ENCODE data around the gene ADGRL3. TPM values are rescaled to one million over a fixed set of nuclear protein-coding genes. Genes with fewer than 3 reads are reported as not detected.
"Not testable (repeated sequence)": the region's sequence is repeated elsewhere in the genome, so short reads cannot be mapped to it uniquely, and the experiment has no call there.

ADGRL3 gene
- total RNA-seq, 3 donors from 2014 or later, result 4.3 to 10.8 (median 4.3) TPM

DNA sequence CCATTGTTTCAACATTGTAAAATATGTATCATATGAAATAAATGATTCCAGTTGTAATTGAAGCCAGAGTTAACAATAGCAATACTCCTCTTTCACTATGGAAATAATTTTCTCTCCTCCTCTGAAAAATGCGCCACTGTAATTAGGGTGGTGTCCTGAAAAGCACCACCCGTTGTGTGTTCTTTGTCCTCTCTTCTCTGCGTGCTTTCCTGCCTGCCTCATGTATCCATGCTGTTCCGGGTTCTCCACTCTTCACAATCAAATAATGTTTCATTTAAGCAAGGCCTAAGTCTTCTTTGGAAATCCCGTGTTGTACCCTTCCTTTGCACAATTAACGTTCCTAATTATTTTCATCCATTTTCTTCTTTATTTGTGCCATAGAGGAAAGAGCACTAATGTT lies 293.3 kb downstream of the ADGRL3 start:
- Histone ChIP-seq H3K9me3 (no peaks in the 10 kb centered on the region), H3K4me1 (ENCODE audit: low read depth) (no peaks in the 10 kb centered on the region), H3K36me3 (ENCODE audit: low read depth) (no peaks in the 10 kb centered on the region), H3K4me3 (no peak overlapping the region)
- TF ChIP-seq, protein P1, sequence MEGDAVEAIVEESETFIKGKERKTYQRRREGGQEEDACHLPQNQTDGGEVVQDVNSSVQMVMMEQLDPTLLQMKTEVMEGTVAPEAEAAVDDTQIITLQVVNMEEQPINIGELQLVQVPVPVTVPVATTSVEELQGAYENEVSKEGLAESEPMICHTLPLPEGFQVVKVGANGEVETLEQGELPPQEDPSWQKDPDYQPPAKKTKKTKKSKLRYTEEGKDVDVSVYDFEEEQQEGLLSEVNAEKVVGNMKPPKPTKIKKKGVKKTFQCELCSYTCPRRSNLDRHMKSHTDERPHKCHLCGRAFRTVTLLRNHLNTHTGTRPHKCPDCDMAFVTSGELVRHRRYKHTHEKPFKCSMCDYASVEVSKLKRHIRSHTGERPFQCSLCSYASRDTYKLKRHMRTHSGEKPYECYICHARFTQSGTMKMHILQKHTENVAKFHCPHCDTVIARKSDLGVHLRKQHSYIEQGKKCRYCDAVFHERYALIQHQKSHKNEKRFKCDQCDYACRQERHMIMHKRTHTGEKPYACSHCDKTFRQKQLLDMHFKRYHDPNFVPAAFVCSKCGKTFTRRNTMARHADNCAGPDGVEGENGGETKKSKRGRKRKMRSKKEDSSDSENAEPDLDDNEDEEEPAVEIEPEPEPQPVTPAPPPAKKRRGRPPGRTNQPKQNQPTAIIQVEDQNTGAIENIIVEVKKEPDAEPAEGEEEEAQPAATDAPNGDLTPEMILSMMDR (IDR thresholded peaks at IDR 0.05), result no peak
- intact Hi-C loops (cut with DNase I, micrococcal nuclease), result no loop called here
- ATAC-seq, result no peak
- DNase-seq, result no peak

DNA sequence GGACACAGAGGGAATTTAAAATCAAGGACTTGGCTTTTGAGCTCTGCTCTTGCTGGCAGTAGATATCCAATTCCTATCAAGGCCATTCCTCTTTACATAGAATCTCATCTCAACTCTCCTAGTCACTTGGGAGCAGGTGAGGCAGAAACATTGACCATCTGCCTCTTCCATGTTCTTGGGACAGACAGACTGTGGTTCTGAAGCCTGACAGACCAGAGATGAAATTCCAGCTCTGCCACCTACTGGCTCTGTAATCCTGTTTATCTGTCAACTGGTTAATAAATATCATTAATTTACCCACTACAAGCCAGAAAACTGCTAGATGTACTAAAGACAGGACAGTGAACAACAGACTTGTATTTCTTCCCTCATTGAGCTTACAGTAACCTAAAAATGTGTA lies 300.8 kb downstream of the ADGRL3 start:
- H3K4me1 ChIP-seq (ENCODE audit: low read depth), result no peaks in the 10 kb centered on the region
- TF ChIP-seq, protein P1 (IDR thresholded peaks at IDR 0.05), result no peak
- H3K4me3 ChIP-seq, result no peak overlapping the region
- no peaks in the 10 kb centered on the region for H3K36me3 ChIP-seq (ENCODE audit: low read depth)
- intact Hi-C loops (cut with DNase I, micrococcal nuclease), result no loop called here
- ATAC-seq (no peak), DNase-seq (no peak)
- no peaks in the 10 kb centered on the region for H3K9me3 ChIP-seq

DNA sequence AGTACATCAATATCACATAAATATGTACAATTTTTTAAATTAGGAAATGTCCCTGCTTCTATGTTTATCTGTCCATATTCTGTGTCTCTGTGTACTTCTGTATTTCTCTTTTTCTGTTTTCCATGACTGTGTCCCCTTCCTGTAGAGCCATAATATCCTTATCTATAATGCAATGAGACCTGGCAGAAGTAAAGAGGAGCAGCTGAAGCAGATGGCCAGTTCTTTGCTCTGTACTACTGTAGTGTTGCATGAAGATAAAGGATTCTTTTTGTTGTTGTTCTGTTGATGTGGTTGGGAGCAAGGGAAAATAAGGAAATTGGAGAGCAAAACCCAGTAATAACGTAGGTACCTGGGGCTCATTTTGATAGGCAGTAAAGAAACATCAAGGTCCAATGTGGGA lies 301.7 kb downstream of the ADGRL3 start:
- no peak for ATAC-seq
- DNase-seq, result no peak
- no peaks in the 10 kb centered on the region for H3K4me1 ChIP-seq (ENCODE audit: low read depth)
- no peak overlapping the region for H3K4me3 ChIP-seq
- TF ChIP-seq, protein P1 (IDR thresholded peaks at IDR 0.05), result no peak
- intact Hi-C loops (cut with DNase I, micrococcal nuclease), result no loop called here
- H3K9me3 ChIP-seq, result no peaks in the 10 kb centered on the region
- H3K36me3 ChIP-seq (ENCODE audit: low read depth), result no peaks in the 10 kb centered on the region

DNA sequence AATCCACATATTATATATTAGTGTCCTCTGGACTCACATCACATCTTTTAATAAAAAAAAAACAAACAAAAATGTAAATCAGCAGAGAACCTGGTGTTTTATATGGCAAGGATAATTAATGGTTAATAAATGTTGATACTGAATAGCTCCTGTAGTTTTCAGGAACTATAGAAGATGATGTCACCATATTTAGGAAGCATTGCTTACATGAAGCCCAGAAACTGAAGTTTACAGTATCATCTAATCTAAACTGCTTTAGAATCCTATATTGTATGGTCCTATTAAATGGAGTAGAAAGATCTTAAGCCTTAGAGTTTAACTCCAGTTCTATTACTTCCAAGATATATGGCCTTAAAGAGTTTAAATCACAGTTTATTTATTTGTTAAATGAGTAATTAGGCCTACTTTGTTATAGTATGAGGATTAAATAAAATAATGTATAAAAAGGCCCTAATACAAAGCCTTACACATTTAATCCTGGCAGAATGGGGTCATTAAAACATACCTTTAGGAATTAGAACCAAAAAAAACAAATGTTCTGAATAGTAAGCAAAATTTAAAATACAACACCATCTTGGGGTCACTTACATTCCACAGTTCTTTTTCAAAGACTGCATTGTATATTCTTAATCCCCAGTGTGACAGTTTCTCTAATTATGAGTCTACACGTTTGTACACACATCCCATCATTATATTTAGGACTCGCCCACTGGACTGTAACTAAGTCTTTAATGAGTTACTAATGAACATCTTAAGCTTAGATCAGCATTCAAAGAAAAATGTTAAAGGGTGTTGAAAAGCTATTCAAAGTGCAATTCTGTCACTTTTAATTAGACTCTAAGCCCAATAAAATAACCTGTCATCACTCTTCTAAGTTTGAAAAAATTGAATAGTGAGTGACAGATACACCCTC lies 305.9 kb downstream of the ADGRL3 start:
- no peak overlapping the region for H3K4me3 ChIP-seq
- no peaks in the 10 kb centered on the region for H3K9me3 ChIP-seq
- TF ChIP-seq, protein P1 (IDR thresholded peaks at IDR 0.05), result no peak
- intact Hi-C loops (cut with DNase I, micrococcal nuclease), result no loop called here
- ATAC-seq, result no peak
- H3K4me1 ChIP-seq (ENCODE audit: low read depth), result no peaks in the 10 kb centered on the region
- H3K36me3 ChIP-seq (ENCODE audit: low read depth), result no peaks in the 10 kb centered on the region
- no peak for DNase-seq

DNA sequence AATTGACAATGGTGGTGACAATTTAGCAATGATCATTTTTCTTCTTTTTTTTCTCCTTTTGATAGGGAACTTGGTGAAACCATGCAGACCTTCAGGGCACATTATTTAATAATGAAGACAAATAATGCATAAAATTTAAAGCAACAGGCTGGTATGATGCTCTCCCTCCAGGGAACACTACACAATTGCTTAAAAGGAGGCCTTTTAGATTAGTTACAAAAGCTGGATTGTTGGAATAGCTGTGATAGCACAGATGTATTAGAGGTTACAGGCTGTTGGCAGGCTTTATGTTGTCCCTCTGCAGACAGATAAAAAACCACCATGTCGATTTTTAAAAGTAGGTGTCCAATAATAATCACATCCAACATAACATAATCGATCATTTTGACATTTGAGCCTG lies 307.0 kb downstream of the ADGRL3 start:
- TF ChIP-seq, protein P1 (IDR thresholded peaks at IDR 0.05), result no peak
- no peak overlapping the region for H3K4me3 ChIP-seq
- H3K4me1 ChIP-seq (ENCODE audit: low read depth), result peaks cover 1% of the 10 kb centered on the region
- no peaks in the 10 kb centered on the region for H3K9me3 ChIP-seq
- intact Hi-C loops (cut with DNase I, micrococcal nuclease), result no loop called here
- DNase-seq, result no peak
- no peaks in the 10 kb centered on the region for H3K36me3 ChIP-seq (ENCODE audit: low read depth)
- ATAC-seq, result no peak

DNA sequence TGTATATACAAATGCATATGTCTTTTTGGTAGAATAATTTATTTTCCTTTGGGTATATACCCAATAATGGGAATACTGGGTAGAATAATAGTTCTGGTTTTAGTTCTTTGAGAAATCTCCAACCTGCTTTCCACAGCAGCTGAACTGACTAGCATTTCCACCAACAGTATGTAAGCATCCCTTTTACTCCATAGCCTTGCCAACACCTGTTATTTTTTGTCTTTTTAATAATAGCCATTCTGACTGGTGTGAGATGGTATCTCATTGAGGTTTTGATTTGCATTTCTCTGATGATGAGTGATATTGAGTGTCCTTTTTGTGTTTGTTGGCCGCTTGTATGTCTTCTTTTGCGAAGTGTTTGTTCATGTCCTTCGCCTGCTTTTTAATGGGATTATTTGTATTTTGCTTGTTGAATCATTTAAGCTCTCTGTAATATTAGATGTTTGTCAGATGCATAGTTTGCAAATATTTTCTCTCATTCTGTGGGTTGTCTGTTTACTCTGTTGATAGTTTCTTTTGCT lies 309.7 kb downstream of the ADGRL3 start:
- not testable (repeated sequence) for H3K4me3 ChIP-seq; H3K4me1 ChIP-seq (ENCODE audit: low read depth)

More for the DNA sequence above, 309.7 kb downstream of the ADGRL3 start:
- ATAC-seq; H3K36me3 ChIP-seq (ENCODE audit: low read depth); H3K9me3 ChIP-seq; intact Hi-C loops (cut with DNase I, micrococcal nuclease); DNase-seq: not testable (repeated sequence)
